HG02973 (cell line): Measurements from ENCODE around the gene VAV2.

ENCODE experiments used
- ATAC-seq: cut with Tn5 transposase; IDR thresholded peaks from one replicate; pipeline ENCODE4 v1.9.1; 2021; ENCODE audit warnings: moderate library complexity; ENCODE audit not compliant: unreplicated experiment

VAV2 gene

DNA sequence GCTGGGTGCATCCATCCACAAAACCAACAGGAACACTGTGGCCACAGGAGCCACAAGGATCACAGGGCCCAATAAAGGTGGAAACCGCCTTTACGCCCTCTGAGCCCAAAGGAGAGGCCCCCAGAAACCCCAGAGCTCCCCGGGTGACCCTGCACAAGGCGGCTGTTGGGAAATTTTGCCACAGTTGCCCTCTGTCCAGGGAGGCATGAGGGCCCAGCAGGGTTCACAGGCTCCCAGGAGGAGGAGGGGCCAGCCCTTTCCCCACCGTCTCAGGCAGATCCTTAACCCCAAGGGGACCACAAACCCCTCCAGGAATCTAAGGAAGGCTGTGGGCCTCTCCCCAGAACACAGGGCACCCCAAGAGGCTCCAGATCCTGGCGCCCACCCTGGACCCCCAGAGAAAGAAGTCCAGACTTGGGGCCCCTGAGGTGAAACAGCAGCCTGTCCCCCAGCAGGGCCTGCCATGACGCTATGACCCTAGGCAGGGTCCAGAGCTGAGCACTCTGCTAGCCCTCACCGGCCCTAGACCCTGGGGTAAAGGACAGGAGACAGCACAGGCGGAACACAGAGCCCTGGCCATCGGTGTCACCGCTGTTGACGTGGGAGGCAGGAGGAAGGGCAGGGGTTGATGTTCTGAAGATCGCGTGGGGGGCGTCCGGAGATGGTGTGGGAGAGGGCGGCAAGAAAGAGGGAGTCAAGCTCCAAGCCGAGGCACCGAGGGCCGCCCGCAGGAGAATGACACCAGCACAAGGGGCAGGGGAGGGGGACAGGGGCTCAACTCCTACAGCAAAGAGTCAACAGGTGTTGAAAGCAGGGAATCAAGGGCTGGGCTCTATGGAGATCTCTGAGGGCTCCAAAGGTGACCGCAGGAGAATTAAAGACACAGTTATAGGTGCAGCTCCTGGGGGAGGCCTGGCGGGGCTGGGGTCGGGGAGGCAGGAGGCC is 97.5 kb downstream of the VAV2 start:
- ATAC-seq: no peak

- no peak for ATAC-seq
Measured at GRCh38 chr9:133893191-133893994, 98.7 kb downstream of the VAV2 start.

DNA sequence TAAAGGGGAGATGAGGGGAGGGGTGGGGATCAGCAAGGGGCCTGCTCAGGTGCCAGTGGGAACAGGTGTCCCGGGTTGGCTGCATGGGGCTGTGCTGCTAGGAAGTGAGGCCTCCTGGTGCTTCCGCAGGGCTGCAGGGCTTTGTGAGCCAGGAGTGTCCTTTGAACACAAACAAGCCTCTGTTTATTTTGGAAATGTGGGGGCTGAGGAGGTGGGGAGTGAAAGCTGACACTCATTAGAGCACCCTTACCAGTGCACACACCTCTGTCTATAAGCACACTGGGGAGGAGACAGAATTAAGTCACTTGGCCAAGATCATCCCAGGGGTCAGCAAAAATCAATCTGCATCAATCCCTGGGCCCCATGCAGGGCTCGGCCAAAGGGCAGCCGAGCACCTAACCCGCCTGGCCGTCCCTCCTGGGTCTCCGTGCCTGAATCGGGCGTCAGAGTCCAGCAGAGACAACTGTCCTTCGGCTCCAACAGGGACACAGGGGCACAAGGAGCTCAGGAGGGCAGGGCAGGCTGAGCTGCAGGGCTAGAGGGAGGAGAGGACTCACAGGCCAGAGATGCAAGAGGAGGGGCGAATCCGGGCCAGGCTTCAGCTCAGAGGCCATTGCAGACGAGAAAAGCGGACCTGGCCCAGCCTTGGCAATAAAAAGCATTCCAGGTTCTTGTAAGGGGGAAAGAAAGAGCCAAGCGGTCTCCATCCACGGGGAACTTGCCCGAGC is 99.8 kb downstream of the VAV2 start:
- ATAC-seq: no peak

GRCh38 chr9:133891741-133892140 is 100.4 kb downstream of the VAV2 start:
- ATAC-seq: no peak

DNA sequence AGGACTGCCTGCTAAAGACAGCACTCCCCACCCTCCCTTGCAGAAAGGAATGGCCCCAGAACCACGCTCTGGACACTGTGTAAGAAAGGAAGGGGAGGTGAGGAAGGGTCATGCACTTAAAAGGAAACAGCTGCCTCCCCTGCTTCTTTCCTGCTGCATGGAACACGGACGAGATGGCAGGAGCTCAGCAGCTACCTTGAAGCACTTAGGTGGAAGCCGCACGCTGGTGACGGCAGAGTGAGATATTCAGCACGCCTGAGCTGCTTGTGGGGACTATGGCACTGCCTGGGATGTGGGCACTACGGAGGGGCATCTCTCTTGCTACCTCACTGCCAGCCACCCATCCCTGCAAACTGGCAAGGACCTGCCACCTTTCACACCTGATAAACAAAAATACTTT is 101.5 kb downstream of the VAV2 start:
- no peak for ATAC-seq

DNA sequence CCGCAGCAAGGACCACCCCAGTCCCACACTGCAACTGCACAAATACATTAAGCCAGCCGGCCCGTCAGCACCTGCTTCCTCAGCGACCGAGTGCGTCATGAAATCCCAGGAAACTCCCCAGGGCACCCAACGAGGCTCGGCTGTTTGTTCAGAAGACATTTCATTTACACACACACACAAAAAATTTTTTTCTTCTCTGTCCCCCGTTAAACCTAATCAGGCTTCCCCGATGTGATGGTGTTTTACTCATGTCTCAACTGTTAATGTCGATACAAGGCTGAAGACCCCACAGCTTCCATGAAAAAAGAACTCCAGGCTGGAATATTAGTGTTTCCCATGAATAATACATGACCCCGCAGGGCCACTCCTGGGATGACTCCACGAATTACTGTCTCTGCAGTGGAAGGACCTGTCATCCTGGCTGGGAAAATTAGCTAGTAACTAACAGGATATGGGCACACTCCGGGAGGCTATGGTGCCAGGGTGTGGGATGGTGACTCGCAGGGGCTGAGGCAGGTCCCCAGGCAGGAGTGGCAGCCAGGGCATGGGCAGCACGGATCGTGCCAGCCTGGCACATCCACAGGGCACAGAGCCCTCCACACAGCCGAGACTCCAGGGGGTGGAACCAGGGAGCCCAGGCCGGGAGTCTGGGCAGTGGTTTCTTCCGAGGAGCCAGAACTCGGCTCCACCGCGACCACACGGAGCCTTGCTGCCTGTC is 102.4 kb downstream of the VAV2 start:
- ATAC-seq: no peak

- no peak for ATAC-seq
Measured at GRCh38 chr9:133888809-133889491, 103.2 kb downstream of the VAV2 start.

DNA sequence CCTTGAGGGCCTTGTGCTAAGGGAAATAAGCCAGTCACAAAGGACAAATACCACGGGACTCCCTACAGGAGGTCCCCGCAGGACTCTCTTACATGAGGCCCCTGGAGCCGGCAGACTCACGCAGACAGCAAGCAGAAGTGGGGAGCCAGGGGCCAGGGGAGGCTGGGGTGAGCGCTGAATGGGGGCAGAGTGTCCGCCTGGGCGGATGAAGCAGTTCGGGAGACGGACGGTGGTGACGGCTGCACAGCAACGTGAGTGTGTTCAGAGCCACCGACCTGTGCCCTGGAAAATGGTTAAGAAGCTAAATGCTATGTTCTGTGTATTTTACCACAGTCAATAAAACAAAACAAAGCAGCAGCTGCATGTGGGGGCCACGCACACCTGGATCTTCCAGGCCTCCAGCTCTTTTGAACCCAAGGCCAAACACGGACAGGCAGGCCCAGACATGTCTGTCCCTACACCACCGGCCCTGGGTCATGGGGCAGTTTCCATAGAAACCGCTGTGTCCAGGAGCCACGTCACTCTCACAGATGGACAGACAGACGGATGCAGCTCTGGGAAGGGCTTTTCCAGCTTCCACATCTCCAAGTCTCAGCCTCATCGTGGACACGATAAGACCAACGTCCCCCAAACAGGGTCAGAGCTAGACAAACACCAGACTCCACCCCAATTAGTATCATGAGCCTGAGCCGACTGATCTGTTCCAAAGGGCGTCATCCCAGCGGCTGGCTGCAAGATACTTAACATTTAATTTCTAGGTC is 103.9 kb downstream of the VAV2 start:
- ATAC-seq: no peak

DNA sequence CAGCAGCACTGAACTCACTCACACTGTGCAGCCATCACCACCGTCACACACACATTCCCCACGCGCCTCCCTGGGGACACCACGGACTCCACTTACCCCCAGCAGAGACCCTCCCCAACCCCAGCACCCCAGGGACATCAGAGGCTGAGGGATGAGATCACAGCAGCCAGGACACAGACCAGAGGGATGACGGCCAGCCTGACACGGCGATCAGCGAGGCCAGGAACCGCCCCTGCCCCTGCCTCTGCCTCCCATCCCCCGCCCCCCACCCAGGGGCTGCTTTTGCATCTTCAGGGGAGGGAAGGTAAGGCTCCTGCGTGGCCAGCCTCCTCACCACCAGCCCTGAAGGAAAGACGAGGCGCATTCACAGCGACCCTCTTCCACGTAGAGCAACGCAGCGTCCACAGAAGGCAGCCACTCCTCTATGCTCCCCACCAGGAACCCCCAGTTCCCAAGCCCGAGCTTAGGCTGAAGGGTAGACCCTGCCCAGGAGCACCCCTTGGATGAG is 104.5 kb downstream of the VAV2 start:
- ATAC-seq: no peak

DNA sequence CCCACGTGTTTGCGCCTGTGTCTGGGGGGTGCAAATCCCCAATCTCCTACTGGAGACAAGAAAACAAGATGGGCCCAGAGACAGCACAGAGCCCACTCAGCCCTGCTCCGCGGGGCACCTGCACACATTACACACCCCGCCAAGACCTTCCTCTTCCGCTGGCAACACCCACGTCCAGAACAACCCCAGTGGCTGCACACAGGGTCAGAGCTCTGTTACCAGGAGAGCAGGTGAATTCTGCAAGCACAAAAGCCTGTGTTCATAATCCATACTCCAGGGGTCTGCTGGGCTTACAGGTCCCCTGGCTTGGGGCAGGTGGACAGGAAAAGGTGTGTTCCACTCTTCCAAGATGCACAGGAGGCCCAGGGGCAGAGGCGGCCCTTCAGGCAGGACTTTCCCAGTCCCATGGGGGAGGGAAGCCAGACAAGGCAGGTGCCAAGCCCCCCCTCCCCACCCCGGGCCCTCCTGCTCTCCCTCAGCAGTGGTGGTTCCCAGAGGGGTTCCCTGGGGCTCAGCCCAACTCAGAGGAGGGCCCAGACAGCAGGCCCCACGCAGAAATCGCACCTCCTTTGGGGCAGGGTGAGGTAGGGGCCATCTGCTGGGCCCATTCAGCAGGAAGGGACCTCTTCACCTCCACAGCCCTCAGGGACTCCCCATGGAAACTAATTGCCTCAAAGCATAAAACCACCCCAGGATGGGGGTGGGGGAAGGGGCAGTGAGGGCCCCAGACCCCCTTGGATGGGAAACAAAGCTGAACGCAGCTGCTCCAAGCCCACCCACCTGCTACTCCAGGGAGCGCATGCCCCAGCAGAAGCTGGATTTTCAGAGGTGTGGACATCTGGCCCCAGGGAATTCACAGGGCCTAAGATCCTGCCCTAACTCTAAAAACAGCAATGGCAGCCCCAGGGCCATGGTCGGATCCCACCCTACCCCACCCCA is 105.3 kb downstream of the VAV2 start:
- ATAC-seq: no peak

DNA sequence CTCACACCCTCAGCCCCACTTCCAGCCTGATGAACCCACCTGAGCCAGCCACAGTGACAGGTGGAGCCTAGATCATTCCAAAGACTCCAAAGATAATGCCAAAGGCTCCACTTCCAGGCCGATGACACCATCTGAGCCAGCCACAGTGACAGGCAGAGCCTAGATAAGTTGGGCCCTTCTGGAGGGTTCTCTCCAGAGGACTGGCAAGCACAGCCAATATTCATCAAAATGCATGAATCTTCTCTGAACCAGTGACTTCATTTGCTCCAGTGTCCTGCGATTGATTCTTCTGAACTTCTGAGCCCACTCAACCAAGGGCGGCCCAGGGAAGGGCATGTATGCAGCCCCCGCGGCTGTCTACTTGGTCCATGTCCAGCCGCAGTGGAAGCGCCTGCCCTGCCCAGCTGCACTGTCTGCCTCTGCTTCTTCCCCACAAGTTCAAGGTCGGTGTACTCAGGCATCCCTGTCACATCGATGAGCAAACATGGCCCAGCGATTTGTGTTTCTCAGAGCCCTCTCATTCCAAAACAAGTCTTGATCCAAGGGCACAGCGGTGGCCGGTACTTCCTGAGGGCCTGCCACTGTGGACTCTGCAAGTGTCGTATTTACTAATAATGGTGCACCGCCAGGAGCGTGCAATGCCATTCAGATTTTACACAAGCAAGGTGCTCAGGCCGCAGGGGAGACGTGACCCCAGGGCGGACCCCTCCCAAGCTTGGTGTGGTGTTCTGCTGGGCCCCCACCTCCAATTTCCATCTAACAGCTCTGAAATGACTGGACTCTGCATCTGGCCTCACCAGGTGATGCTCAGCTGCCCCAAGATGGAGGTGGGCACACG is 107.0 kb downstream of the VAV2 start:
- ATAC-seq: no peak

DNA sequence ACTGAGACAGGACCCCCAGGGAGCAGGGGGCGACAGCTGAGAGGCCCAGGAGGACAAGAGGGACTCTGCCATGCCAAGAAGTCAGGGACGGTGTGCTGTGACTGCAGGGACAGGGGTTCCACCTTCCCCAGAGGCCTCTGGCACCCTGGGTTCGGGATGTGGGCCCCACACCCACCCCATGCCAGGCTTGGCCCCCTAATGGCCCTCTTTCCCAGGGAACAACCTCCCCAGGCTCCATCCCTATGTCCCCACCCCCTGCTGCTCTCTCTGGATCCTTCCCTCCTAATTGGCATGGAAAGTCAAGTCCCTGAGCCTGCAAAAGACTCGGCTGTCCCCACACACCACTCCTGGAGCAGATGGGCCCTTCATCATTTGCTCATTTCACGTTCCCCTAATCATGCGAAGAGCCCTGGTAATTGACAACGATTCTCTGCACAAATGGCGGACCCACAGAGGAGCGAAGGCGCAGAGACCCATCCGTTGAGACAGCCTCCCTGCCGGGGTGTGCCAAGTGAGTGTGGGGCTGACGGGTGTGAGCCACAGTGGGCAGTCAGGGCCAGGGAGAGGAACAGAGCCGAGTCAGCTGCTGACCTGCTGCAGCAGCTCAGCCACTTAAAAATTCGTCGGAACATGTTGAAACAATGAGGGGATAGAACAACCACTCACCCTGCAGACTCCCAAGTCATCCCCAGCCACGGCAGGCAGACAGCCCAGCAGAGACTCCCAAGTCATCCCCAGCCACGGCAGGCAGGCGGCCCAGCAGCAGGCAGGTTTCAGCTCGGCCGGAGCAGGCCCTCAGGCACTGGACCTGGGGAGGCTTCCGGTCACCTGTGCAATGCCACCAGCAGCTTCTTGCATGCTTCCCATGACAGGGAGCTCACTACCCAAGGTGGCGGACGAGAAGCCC is 109.0 kb downstream of the VAV2 start:
- ATAC-seq: no peak

GRCh38 chr9:133881671-133882381 is 110.3 kb downstream of the VAV2 start:
- ATAC-seq: no peak

DNA sequence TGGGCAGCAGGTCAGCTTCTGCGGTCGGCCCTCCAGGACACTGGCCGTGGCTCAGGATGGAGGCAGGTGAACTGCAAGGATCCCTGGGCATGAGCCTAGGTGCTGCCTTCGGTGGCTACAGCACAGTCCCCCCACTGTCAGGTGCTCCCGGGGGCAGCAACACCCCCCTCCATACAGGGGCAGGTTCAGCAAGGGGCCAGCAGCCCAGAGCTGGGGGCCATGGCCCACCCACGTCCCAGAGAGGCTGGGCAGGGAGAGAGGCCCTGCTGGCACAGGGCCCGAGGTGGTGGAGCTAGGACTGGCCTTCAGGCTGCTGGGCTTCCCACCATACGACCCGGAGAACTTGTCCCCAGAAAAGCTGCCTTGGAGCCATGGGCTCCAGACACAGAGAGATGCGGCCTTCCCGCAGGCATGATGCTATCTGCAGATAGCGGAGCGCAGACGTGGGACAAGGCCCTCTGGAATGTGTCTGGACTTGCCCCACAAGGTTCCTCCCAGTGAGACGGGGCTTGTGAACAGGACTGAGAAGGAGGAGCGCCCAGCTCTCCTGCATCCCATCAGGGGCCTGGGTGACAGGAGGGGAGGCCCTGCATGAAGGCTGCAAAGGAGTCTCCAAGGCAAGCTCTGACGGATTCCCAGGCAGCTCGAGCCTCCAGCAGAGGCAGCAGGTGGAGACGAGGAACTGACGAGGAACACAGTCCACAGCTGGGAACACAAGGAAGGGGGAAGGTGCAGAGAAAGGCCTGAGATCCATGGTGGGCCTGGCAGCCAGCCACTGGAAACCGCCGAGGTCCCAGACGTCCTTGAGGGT is 111.1 kb downstream of the VAV2 start:
- ATAC-seq: no peak

DNA sequence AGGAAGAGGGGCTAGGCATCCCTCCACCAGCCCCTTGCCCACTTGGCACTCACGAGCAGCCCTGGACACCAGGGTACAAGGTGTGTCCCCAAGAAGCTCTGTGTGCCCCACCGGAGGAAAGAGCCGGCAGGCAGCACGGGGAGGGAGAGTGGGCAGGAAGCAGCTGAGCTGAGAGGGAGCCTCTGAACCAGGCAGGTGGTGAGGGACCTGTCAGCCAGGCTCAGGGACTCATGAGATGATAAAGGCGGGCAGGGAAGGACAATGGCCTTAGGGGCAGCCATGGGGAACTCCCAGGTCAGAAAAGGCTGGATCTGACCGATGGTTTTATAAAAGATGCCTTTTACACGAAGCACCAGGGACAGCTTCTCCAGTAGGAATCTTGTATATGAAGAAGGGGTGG is 112.0 kb downstream of the VAV2 start:
- ATAC-seq: no peak
